Measurements from ENCODE around the gene PTGDR2.

GRCh38 chr11:60863550-60864521 lies 8.1 kb upstream of the PTGDR2 start:
- no peak for TF ChIP-seq ATF2 (CRISPR knock-in tag; IDR thresholded peaks at IDR 0.05; ENCODE audit: borderline replicate concordance, low read depth)
- no peak for TF ChIP-seq TEAD4 (CRISPR knock-in tag; IDR thresholded peaks at IDR 0.05)
- no peak for TF ChIP-seq NR3C1 (CRISPR knock-in tag; conservative IDR thresholded peaks at IDR 0.05; ENCODE audit: low read depth)
- TF ChIP-seq USF1 (CRISPR knock-in tag; IDR thresholded peaks at IDR 0.05), result no peak
- TF ChIP-seq ATF1 (CRISPR knock-in tag; IDR thresholded peaks at IDR 0.05), result no peak
- TF ChIP-seq, protein P1, sequence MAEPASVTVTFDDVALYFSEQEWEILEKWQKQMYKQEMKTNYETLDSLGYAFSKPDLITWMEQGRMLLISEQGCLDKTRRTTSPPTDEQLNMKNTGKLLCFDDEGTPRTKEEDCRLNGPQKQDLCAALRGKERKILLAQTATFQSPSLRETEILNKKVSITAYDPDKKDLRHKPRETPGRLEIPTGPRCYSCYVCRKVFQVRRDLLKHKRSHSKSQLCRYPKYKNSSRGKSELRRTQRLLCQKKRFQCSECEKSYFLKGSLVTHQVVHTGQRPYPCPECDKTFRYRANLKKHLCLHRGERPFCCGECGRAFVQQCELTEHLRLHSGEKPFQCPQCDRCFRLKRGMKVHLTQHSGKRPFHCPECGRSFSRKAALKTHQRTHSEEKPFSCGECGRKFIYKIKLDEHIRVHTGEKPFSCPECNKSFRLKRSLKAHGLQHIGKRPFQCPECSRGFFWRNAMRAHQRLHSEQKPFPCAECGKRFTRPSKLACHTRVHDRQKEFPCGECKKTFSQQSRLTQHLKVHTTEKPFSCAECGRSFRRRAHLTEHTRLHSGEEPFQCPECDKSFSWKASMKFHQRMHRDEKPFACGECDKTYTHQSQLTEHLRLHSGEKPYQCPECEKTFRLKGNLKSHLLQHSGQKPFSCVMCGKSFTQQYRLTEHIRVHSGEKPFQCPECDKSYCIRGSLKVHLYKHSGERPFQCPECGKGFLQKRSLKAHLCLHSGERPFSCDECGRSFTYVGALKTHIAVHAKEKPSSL (CRISPR knock-in tag; conservative IDR thresholded peaks at IDR 0.05), result no peak
- no peak for TF ChIP-seq MAX (CRISPR knock-in tag; IDR thresholded peaks at IDR 0.05)
- TF ChIP-seq CTCF (IDR thresholded peaks at IDR 0.05), result no peak
